PFSK-1 (cell line): ENCODE data around the gene UBE2I.

ENCODE experiments used
- POLR2AphosphoS5 ChIP-seq: IDR thresholded peaks from 2 replicates; pipeline ENCODE4 v1.6.1; 2012; ENCODE audit warnings: low read depth, mild to moderate bottlenecking, control low read depth, low read length, moderate library complexity
- SIN3A ChIP-seq: IDR thresholded peaks from 2 replicates; pipeline ENCODE4 v1.6.1; 2012; ENCODE audit warnings: mild to moderate bottlenecking, low read length, moderate library complexity, borderline replicate concordance; ENCODE audit not compliant: insufficient read depth
- TAF1 ChIP-seq: IDR thresholded peaks from 2 replicates; pipeline ENCODE4 v1.6.1; 2012; ENCODE audit warnings: low read length, control low read depth, borderline replicate concordance; ENCODE audit not compliant: insufficient read depth
- TF ChIP-seq, protein P1 (sequence below), 2 experiments: IDR thresholded peaks; 2 replicates each; pipeline versions ENCODE4 v1.6.1 to v1.8.0; 2011 to 2012; ENCODE audit warnings: low read depth in 2 of 2, low read length in 2 of 2, control low read depth in 1 of 2, inconsistent platforms in 1 of 2, mild to moderate bottlenecking in 1 of 2, moderate library complexity in 1 of 2; ENCODE audit not compliant: insufficient read depth in 1 of 2

- TF ChIP-seq POLR2AphosphoS5 (no peak), SIN3A (no peak), TAF1 (no peak)
- TF ChIP-seq, protein P1, sequence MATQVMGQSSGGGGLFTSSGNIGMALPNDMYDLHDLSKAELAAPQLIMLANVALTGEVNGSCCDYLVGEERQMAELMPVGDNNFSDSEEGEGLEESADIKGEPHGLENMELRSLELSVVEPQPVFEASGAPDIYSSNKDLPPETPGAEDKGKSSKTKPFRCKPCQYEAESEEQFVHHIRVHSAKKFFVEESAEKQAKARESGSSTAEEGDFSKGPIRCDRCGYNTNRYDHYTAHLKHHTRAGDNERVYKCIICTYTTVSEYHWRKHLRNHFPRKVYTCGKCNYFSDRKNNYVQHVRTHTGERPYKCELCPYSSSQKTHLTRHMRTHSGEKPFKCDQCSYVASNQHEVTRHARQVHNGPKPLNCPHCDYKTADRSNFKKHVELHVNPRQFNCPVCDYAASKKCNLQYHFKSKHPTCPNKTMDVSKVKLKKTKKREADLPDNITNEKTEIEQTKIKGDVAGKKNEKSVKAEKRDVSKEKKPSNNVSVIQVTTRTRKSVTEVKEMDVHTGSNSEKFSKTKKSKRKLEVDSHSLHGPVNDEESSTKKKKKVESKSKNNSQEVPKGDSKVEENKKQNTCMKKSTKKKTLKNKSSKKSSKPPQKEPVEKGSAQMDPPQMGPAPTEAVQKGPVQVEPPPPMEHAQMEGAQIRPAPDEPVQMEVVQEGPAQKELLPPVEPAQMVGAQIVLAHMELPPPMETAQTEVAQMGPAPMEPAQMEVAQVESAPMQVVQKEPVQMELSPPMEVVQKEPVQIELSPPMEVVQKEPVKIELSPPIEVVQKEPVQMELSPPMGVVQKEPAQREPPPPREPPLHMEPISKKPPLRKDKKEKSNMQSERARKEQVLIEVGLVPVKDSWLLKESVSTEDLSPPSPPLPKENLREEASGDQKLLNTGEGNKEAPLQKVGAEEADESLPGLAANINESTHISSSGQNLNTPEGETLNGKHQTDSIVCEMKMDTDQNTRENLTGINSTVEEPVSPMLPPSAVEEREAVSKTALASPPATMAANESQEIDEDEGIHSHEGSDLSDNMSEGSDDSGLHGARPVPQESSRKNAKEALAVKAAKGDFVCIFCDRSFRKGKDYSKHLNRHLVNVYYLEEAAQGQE (IDR thresholded peaks at IDR 0.05; ENCODE audit: insufficient read depth in 1 of 2, low read depth in 2 of 2, low read length in 2 of 2): no peak
These were observed 28.7 kb upstream of the UBE2I start for GRCh38 chr16:1280783-1281182.
